Measurements from ENCODE around the gene RYR3.

DNA sequence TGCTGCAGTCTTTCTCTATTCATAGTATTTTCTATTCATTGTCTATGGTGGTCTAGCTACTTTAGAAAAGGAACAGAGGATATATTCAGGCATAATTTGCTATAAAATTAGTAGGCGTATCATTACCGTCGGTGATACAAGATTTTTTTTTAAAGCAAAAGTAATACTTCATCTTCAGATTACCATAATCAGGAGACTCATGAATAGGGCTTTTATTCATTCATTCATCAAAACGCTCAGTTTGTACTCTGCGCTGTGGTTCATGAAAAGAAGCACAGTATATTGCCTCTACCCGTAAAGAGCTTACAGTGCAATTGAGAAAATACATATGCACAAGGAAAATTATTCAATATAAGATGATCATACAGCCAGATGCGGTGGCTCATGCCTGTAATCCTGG is 520.9 kb downstream of the RYR3 start:
- TF ChIP-seq, protein P1, sequence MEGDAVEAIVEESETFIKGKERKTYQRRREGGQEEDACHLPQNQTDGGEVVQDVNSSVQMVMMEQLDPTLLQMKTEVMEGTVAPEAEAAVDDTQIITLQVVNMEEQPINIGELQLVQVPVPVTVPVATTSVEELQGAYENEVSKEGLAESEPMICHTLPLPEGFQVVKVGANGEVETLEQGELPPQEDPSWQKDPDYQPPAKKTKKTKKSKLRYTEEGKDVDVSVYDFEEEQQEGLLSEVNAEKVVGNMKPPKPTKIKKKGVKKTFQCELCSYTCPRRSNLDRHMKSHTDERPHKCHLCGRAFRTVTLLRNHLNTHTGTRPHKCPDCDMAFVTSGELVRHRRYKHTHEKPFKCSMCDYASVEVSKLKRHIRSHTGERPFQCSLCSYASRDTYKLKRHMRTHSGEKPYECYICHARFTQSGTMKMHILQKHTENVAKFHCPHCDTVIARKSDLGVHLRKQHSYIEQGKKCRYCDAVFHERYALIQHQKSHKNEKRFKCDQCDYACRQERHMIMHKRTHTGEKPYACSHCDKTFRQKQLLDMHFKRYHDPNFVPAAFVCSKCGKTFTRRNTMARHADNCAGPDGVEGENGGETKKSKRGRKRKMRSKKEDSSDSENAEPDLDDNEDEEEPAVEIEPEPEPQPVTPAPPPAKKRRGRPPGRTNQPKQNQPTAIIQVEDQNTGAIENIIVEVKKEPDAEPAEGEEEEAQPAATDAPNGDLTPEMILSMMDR (IDR thresholded peaks at IDR 0.05; ENCODE audit: low read depth, low read length), result no peak
- no peak for TF ChIP-seq EZH2phosphoT487 (IDR thresholded peaks at IDR 0.05; ENCODE audit: low read depth)

Data from OCI-LY3 (cell line).